IMR-90 (cell line): ENCODE measurements around the gene CASKIN1.

ENCODE experiments used
- CEBPB ChIP-seq: IDR thresholded peaks from 2 replicates; pipeline ENCODE4 v1.6.1; 2012; ENCODE audit warnings: low read depth, low read length, improper control_type of control experiment
- RAD21 ChIP-seq: IDR thresholded peaks from 2 replicates; pipeline ENCODE4 v1.6.1; 2012; ENCODE audit warnings: low read length, improper control_type of control experiment
- RCOR1 ChIP-seq: IDR thresholded peaks from 2 replicates; pipeline ENCODE4 v1.6.1; 2012; ENCODE audit warnings: mild to moderate bottlenecking, low read length, improper control_type of control experiment; ENCODE audit not compliant: insufficient replicate concordance
- SMC3 ChIP-seq: fragments of 150-350 bp; IDR thresholded peaks from 2 replicates; pipeline ENCODE4 v1.6.1; 2016; ENCODE audit warnings: low read depth, mild to moderate bottlenecking, antibody characterized with exemption, low read length, moderate library complexity
- TF ChIP-seq, protein P1 (sequence below): conservative IDR thresholded peaks from 2 replicates; pipeline ENCODE4 v1.5.1; 2012; ENCODE audit warnings: mild to moderate bottlenecking, low read depth, low read length, improper control_type of control experiment
- TF ChIP-seq, protein P2 (sequence below): fragments of 150-350 bp; IDR thresholded peaks from 2 replicates; pipeline ENCODE4 v1.6.1; 2016; ENCODE audit warnings: low read depth, mild to moderate bottlenecking, low read length, moderate library complexity, borderline replicate concordance

DNA sequence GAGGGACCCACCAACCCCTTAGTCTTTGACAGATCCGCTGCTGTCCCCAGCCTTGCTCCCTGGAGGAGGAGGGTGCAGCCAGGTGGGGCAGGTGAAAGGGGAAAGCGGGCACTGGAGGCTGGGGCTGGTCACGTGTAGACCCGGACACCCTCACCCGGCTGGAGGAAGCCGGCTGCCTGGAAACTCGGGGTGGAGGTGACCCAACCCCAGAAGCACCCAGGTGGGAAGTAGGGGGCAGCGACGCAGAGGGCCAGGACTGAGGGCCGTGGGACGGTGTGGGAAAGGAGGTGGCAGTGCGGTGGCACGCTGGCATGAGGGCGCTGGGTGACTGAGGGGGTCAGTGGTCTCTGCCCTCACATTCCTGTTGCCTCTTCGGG, 38.2 kb downstream of the CASKIN1 start:
- TF ChIP-seq, protein P1, sequence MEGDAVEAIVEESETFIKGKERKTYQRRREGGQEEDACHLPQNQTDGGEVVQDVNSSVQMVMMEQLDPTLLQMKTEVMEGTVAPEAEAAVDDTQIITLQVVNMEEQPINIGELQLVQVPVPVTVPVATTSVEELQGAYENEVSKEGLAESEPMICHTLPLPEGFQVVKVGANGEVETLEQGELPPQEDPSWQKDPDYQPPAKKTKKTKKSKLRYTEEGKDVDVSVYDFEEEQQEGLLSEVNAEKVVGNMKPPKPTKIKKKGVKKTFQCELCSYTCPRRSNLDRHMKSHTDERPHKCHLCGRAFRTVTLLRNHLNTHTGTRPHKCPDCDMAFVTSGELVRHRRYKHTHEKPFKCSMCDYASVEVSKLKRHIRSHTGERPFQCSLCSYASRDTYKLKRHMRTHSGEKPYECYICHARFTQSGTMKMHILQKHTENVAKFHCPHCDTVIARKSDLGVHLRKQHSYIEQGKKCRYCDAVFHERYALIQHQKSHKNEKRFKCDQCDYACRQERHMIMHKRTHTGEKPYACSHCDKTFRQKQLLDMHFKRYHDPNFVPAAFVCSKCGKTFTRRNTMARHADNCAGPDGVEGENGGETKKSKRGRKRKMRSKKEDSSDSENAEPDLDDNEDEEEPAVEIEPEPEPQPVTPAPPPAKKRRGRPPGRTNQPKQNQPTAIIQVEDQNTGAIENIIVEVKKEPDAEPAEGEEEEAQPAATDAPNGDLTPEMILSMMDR = no peak
- TF ChIP-seq RAD21 (no peak), SMC3 (no peak), CEBPB (no peak), RCOR1 (no peak)
- TF ChIP-seq, protein P2, sequence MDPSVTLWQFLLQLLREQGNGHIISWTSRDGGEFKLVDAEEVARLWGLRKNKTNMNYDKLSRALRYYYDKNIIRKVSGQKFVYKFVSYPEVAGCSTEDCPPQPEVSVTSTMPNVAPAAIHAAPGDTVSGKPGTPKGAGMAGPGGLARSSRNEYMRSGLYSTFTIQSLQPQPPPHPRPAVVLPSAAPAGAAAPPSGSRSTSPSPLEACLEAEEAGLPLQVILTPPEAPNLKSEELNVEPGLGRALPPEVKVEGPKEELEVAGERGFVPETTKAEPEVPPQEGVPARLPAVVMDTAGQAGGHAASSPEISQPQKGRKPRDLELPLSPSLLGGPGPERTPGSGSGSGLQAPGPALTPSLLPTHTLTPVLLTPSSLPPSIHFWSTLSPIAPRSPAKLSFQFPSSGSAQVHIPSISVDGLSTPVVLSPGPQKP = no peak
